Measurements from ENCODE around the gene OR9Q1.
"Not testable (repeated sequence)": the region's sequence is repeated elsewhere in the genome, so short reads cannot be mapped to it uniquely, and the experiment has no call there.

Gene OR9Q1

DNA sequence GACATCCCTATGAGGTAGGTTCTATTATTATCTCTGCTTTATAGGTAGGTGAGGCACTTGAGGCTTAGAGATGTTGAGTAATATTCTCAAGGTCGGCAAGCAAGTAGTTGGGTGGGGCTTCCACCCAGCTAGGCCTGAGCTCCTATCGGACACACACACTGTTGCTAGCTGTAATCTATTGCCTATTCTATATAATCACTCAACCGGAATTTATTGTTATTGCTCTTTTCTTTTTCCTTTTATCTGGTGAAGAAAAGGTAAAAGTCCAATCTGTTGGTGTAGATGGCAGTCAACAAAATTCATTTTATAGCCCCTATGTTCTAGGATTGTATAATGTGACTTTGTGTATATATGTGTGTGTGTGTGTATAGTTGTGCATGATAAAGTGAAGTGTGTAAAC is 168.5 kb downstream of the OR9Q1 start:
- TF ChIP-seq, protein P1, sequence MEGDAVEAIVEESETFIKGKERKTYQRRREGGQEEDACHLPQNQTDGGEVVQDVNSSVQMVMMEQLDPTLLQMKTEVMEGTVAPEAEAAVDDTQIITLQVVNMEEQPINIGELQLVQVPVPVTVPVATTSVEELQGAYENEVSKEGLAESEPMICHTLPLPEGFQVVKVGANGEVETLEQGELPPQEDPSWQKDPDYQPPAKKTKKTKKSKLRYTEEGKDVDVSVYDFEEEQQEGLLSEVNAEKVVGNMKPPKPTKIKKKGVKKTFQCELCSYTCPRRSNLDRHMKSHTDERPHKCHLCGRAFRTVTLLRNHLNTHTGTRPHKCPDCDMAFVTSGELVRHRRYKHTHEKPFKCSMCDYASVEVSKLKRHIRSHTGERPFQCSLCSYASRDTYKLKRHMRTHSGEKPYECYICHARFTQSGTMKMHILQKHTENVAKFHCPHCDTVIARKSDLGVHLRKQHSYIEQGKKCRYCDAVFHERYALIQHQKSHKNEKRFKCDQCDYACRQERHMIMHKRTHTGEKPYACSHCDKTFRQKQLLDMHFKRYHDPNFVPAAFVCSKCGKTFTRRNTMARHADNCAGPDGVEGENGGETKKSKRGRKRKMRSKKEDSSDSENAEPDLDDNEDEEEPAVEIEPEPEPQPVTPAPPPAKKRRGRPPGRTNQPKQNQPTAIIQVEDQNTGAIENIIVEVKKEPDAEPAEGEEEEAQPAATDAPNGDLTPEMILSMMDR (conservative IDR thresholded peaks at IDR 0.05; ENCODE audit: low read depth, low read length) = no peak
- H3K4me3 ChIP-seq (ENCODE audit: low read length) = no peak overlapping the region
- DNase-seq (ENCODE audit: low read depth) = no peak

DNA sequence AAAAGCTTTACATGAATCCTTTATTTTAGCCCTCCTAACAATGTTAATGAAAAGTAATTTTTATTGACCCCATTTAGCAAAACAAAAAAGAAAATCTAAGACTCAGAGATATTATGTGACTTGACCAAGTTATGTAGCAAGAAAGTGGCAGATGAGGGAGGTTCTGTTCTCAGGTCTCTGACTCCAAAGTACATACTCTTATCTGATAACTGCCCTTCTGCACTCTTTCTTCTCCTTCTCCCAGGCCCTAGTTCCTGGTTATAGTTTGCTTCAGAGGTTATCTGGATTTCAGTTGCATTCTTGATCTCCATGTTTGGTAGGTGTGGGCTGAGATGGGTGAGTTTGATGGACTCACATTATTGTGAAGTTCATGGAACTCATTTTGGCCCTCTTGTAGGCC is 169.7 kb downstream of the OR9Q1 start:
- TF ChIP-seq, protein P1 (conservative IDR thresholded peaks at IDR 0.05; ENCODE audit: low read depth, low read length) = no peak
- no peak overlapping the region for H3K4me3 ChIP-seq (ENCODE audit: low read length)
- no peak for DNase-seq (ENCODE audit: low read depth)

DNA sequence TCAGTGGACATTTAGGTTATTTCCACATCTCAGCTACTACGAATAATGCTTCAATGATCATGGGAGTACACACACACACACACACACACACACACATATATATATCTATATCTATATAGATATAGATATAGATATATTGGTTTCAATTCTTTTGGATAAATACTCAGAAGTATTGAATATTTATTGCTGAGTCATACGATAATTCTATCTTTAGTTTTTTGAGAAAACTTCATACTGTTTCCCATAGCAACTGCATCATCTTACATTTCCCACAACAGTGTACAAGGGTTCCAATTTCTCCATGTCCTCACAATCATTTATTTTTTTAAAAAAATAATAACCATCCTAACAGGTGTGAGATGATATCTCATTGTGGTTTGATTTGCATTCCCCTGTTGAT is 172.3 kb downstream of the OR9Q1 start:
- TF ChIP-seq, protein P1 (conservative IDR thresholded peaks at IDR 0.05; ENCODE audit: low read depth, low read length) = no peak
- no peak for DNase-seq (ENCODE audit: low read depth)

DNA sequence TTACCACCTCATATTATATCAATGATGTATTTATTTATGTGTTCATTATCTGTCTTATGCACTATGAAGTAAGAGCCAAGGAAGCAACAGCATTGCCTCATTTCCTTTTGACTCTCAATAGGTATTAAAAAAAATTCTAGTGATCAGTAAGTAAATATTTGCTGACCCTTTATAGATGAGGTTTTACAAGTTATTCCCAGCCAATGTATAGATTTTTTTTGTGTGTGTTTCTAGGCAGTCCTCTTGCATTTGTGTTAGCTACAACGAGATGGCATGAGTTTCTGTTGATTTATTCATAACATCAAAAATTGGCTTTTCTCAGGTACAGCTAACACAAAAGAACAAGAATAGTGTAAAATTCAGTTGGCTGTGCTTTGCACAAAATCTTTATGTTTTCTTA is 175.6 kb downstream of the OR9Q1 start:
- TF ChIP-seq, protein P1 (conservative IDR thresholded peaks at IDR 0.05; ENCODE audit: low read depth, low read length) = no peak
- no peak overlapping the region for H3K4me3 ChIP-seq (ENCODE audit: low read length)
- no peak for DNase-seq (ENCODE audit: low read depth)

More for the DNA sequence above, 172.3 kb downstream of the OR9Q1 start:
- H3K4me3 ChIP-seq (ENCODE audit: low read length) = no peak overlapping the region

DNA sequence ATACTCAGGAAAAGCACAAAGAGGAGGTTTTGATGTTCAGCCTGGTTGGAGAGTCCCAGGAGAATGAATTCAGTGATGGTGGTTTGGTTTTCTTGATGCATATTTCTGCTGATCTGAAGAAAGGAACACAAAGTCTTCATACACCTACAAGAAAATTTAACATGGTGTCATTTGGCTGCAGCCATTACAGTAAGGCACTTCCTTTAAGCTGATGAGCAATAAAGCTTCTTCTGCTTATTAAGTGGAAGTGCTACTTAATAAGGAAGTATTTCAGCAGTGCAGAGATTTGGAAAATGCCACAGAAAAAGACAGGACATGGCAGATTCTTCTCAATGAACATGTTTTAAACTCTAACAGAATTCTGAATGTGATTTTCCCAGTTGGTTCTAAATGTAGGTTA is 180.4 kb downstream of the OR9Q1 start, which contains the start of gene OR1S2:
Gene OR1S2 (minus strand): TSS at position 101 of the 400 bp plus-strand sequence. CDS start 0 bp downstream, at position 101.
- no peak for DNase-seq (ENCODE audit: low read depth)
- TF ChIP-seq, protein P1 (conservative IDR thresholded peaks at IDR 0.05; ENCODE audit: low read depth, low read length) = no peak
- no peak within 1 kb of the TSS for H3K4me3 ChIP-seq (ENCODE audit: low read length)

DNA sequence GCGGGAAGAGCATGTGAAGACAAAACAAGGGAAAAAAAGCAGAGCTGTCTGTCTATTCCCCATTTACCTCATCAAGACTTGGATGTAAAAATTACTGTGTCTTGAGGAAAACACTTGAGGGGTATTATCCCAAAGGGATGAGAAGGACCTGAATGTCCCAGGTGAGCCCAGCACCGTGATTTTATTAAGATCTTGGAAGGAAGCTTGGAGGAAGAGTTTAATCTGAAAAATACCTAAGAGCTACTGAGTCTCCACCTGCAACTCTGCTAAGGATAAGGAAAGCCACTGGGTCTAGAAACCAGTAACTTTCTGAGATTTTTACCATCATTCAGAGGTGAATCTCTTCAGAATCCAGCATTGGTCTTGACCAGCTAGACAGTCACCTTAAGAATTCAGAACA is 188.7 kb downstream of the OR9Q1 start, which contains the start of gene OR1S1:
Gene OR1S1 (plus strand): TSS at position 301 of the 400 bp plus-strand sequence.
- H3K4me3 ChIP-seq (ENCODE audit: low read length); DNase-seq (ENCODE audit: low read depth): not testable (repeated sequence)

DNA sequence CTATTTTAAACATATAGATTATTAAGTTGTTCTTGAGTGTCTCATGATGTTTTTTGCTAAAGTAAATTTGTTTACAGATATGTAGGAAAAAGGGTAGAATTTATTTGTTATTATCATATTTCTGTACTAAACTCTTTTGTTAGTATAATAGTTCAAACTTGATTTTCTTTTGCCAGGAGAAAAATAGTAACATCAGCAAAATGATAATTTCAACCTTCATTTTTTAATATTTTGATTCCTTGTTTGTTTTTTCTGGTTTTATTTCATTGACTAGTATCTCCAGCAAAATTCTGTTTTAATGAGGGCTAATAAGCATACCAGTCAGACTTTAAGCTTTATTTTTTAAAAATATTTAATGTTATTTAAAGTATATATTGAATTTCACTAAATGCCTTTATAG is 192.8 kb downstream of the OR9Q1 start:
- no peak for DNase-seq (ENCODE audit: low read depth)
- H3K4me3 ChIP-seq (ENCODE audit: low read length) = no peak overlapping the region
- TF ChIP-seq, protein P1 (conservative IDR thresholded peaks at IDR 0.05; ENCODE audit: low read depth, low read length) = no peak

DNA sequence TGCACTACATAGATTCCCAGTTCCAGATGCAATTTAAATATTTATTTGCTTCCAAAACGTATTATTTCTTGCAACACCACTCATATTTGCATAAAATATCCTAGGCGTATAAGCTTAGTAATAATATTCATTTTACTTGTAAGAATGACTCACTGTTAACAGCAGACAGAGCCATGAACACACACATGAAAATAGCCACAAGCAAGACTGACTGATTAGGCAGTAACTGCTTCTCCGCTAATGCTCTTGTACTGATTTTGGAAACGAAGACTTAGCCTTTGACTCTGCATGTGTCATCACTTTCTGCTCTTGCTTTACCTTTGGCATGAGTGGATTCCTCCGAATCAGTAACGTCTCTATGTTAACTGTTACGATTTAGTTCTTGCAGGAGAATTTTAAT is 199.0 kb downstream of the OR9Q1 start:
- DNase-seq (ENCODE audit: low read depth) = no peak
- TF ChIP-seq, protein P1 (conservative IDR thresholded peaks at IDR 0.05; ENCODE audit: low read depth, low read length) = no peak
- no peak overlapping the region for H3K4me3 ChIP-seq (ENCODE audit: low read length)
